Central memory CD8-positive, alpha-beta T cell (primary cell): ENCODE measurements around the gene OPA1.

ENCODE experiments used
- ATAC-seq: fragments of 150-1000 bp; cut with Tn5 transposase; replicated peaks from 2 replicates; pipeline ENCODE4 v1.10.0; 2022; ENCODE audit warnings: mild to moderate bottlenecking, moderate FRiP score, moderate number of reproducible peaks; ENCODE audit not compliant: poor library complexity, severe bottlenecking; ENCODE audit errors: extremely low read depth
- DNase-seq, 2 donors: peaks; one replicate each; pipeline ENCODE4 v3.0.0; 2021; ENCODE audit warnings: low spot score in 2 of 2
- H3K27ac Mint-ChIP-seq: one replicate; pipeline ENCODE4 v1.8.0; 2022; ENCODE audit warnings: low read depth, mild to moderate bottlenecking, moderate library complexity, mixed read lengths
- H3K27me3 Mint-ChIP-seq: one replicate; pipeline ENCODE4 v1.8.0; 2022; ENCODE audit warnings: mixed read lengths
- H3K36me3 Mint-ChIP-seq: one replicate; pipeline ENCODE4 v1.8.0; 2022; ENCODE audit warnings: mild to moderate bottlenecking, moderate library complexity, mixed read lengths; ENCODE audit not compliant: insufficient read depth
- H3K4me1 Mint-ChIP-seq: one replicate; pipeline ENCODE4 v1.8.0; 2022; ENCODE audit warnings: mixed read lengths
- H3K4me3 Mint-ChIP-seq: one replicate; pipeline ENCODE4 v1.8.0; 2022; ENCODE audit warnings: mild to moderate bottlenecking, moderate library complexity, mixed read lengths
- H3K9me3 Mint-ChIP-seq: one replicate; pipeline ENCODE4 v1.8.0; 2022; ENCODE audit warnings: mixed read lengths

OPA1 gene

GRCh38 chr3:193592841-193593667, at the start of gene OPA1:
OPA1 (plus strand) TSS chr3:193593208; CDS start chr3:193593378, 170 bp downstream.
- peak; percentile 90 for ATAC-seq
- H3K36me3 Mint-ChIP-seq: peaks cover 17% of the 10 kb centered on the region
- H3K9me3 Mint-ChIP-seq: no peaks in the 10 kb centered on the region
- peak within 1 kb of the TSS; percentile 97 for H3K4me3 Mint-ChIP-seq
- H3K27me3 Mint-ChIP-seq: no peaks in the 10 kb centered on the region
- peak within 1 kb of the TSS; percentile 98 for H3K27ac Mint-ChIP-seq
- H3K4me1 Mint-ChIP-seq: peaks cover 49% of the 10 kb centered on the region
- DNase-seq: peak; percentile 71 to 75

GRCh38 chr3:193544289-193544688, 48.7 kb upstream of the OPA1 start:
- Mint-ChIP-seq H3K4me1 (no peaks in the 10 kb centered on the region), H3K4me3 (no peak overlapping the region), H3K27ac (no peak overlapping the region), H3K36me3 (peaks cover 2% of the 10 kb centered on the region), H3K9me3 (peaks cover 4% of the 10 kb centered on the region), H3K27me3 (no peaks in the 10 kb centered on the region)
- ATAC-seq (no peak), DNase-seq (no peak)

- DNase-seq (no peak), ATAC-seq (no peak)
- peaks cover 2% of the 10 kb centered on the region for H3K36me3 Mint-ChIP-seq
- H3K27ac Mint-ChIP-seq: no peak overlapping the region
- H3K9me3 Mint-ChIP-seq: peaks cover 4% of the 10 kb centered on the region
- H3K4me3 Mint-ChIP-seq: no peak overlapping the region
- H3K4me1 Mint-ChIP-seq: no peaks in the 10 kb centered on the region
- no peaks in the 10 kb centered on the region for H3K27me3 Mint-ChIP-seq
Observed at GRCh38 chr3:193545304-193545703, 47.7 kb upstream of the OPA1 start.

GRCh38 chr3:193546129-193546528, 46.9 kb upstream of the OPA1 start:
- H3K27me3 Mint-ChIP-seq: no peaks in the 10 kb centered on the region

GRCh38 chr3:193548406-193548805, 44.6 kb upstream of the OPA1 start:
- Mint-ChIP-seq H3K4me1 (no peaks in the 10 kb centered on the region), H3K36me3 (no peaks in the 10 kb centered on the region), H3K9me3 (peaks cover 4% of the 10 kb centered on the region), H3K27me3 (no peaks in the 10 kb centered on the region), H3K4me3 (no peak overlapping the region), H3K27ac (no peak overlapping the region)
- DNase-seq (no peak), ATAC-seq (no peak)

More at GRCh38 chr3:193546129-193546528, 46.9 kb upstream of the OPA1 start:
- DNase-seq (no peak), ATAC-seq (no peak)
- H3K4me3 Mint-ChIP-seq: no peak overlapping the region
- peaks cover 2% of the 10 kb centered on the region for H3K36me3 Mint-ChIP-seq
- H3K27ac Mint-ChIP-seq: no peak overlapping the region
- H3K4me1 Mint-ChIP-seq: no peaks in the 10 kb centered on the region
- peaks cover 4% of the 10 kb centered on the region for H3K9me3 Mint-ChIP-seq

- no peaks in the 10 kb centered on the region for H3K36me3 Mint-ChIP-seq
- ATAC-seq: no peak
Observed at GRCh38 chr3:193552923-193553322, 40.1 kb upstream of the OPA1 start.

GRCh38 chr3:193553586-193553985, 39.4 kb upstream of the OPA1 start:
- Mint-ChIP-seq H3K36me3 (no peaks in the 10 kb centered on the region), H3K4me3 (no peak overlapping the region), H3K9me3 (no peaks in the 10 kb centered on the region), H3K4me1 (no peaks in the 10 kb centered on the region), H3K27ac (no peak overlapping the region), H3K27me3 (no peaks in the 10 kb centered on the region)
- no peak for DNase-seq
- ATAC-seq: no peak

More at GRCh38 chr3:193552923-193553322, 40.1 kb upstream of the OPA1 start:
- H3K27me3 Mint-ChIP-seq: no peaks in the 10 kb centered on the region
- H3K27ac Mint-ChIP-seq: no peak overlapping the region
- H3K4me3 Mint-ChIP-seq: no peak overlapping the region
- DNase-seq: no peak
- H3K4me1 Mint-ChIP-seq: no peaks in the 10 kb centered on the region
- H3K9me3 Mint-ChIP-seq: no peaks in the 10 kb centered on the region

GRCh38 chr3:193554811-193555210, 38.2 kb upstream of the OPA1 start, which contains the start of gene ATP13A4:
ATP13A4 (minus strand) TSS chr3:193554895; CDS start chr3:193554799, 96 bp downstream.
- Mint-ChIP-seq H3K27me3 (no peaks in the 10 kb centered on the region), H3K9me3 (no peaks in the 10 kb centered on the region), H3K36me3 (no peaks in the 10 kb centered on the region), H3K27ac (no peak within 1 kb of the TSS), H3K4me3 (no peak within 1 kb of the TSS), H3K4me1 (no peaks in the 10 kb centered on the region)
- no peak for DNase-seq
- ATAC-seq: no peak

- H3K4me3 Mint-ChIP-seq: no peak overlapping the region
- DNase-seq: no peak
- H3K9me3 Mint-ChIP-seq: no peaks in the 10 kb centered on the region
- no peak overlapping the region for H3K27ac Mint-ChIP-seq
- no peaks in the 10 kb centered on the region for H3K4me1 Mint-ChIP-seq
- no peaks in the 10 kb centered on the region for H3K27me3 Mint-ChIP-seq
- H3K36me3 Mint-ChIP-seq: no peaks in the 10 kb centered on the region
- ATAC-seq: no peak
Observed at GRCh38 chr3:193556841-193557240, 36.2 kb upstream of the OPA1 start.

- no peak for DNase-seq
- Mint-ChIP-seq H3K4me1 (no peaks in the 10 kb centered on the region), H3K4me3 (no peak overlapping the region), H3K27me3 (no peaks in the 10 kb centered on the region), H3K36me3 (no peaks in the 10 kb centered on the region), H3K27ac (no peak overlapping the region), H3K9me3 (no peaks in the 10 kb centered on the region)
- ATAC-seq: no peak
Observed at GRCh38 chr3:193559100-193559499, 33.9 kb upstream of the OPA1 start.

- no peaks in the 10 kb centered on the region for H3K4me1 Mint-ChIP-seq
- no peak overlapping the region for H3K4me3 Mint-ChIP-seq
- H3K36me3 Mint-ChIP-seq: no peaks in the 10 kb centered on the region
- H3K27ac Mint-ChIP-seq: no peak overlapping the region
- no peaks in the 10 kb centered on the region for H3K27me3 Mint-ChIP-seq
- no peaks in the 10 kb centered on the region for H3K9me3 Mint-ChIP-seq
- DNase-seq (no peak), ATAC-seq (no peak)
Observed at GRCh38 chr3:193560091-193560490, 32.9 kb upstream of the OPA1 start.

GRCh38 chr3:193560870-193561269, 32.1 kb upstream of the OPA1 start:
- H3K27me3 Mint-ChIP-seq: no peaks in the 10 kb centered on the region
- no peak overlapping the region for H3K27ac Mint-ChIP-seq
- no peak for DNase-seq
- H3K4me3 Mint-ChIP-seq: no peak overlapping the region
- H3K4me1 Mint-ChIP-seq: no peaks in the 10 kb centered on the region
- H3K9me3 Mint-ChIP-seq: no peaks in the 10 kb centered on the region
- no peaks in the 10 kb centered on the region for H3K36me3 Mint-ChIP-seq
- no peak for ATAC-seq

- ATAC-seq (no peak), DNase-seq (no peak)
- Mint-ChIP-seq H3K4me1 (no peaks in the 10 kb centered on the region), H3K27ac (no peak overlapping the region), H3K36me3 (no peaks in the 10 kb centered on the region), H3K27me3 (no peaks in the 10 kb centered on the region), H3K4me3 (no peak overlapping the region), H3K9me3 (no peaks in the 10 kb centered on the region)
Observed at GRCh38 chr3:193563426-193563825, 29.6 kb upstream of the OPA1 start.
